ENCODE measurements around the gene TATDN2.
A peak's percentile ranks its signal among the peaks of the same experiment; 100 is the strongest.

TATDN2 gene

DNA sequence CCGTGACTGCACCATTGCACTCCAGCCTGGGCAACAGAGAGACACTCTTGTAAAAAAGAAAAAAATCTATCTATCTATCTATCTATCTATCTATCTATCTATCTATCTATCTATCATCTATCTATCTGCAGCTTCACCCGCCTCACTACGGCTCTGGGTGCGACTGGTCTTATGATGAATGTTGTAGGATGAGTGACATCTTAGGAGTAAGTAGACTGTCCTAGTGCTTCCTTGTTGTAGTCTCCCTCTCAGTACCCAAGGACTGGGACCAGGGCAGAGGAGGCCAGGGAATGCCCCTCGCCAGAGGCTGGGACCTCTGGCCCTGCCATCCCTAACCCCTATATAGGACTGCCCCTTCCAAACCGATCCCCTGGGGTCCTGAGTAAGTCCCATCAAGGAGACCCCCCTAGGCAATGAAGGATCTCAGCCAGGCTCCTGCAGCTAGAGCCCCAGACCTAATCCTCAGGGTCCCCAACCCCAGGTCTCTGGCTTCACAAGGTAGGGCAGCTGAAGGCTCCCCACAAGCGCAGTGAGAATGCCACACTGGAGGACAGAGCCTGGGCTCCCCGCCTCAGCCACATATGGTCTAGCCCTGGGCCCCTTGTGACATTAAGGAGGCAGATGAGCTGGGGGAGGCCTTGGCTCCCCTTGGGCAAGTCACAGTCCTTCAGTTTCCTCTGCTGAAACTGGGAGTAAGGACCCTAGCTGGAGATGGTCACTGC, 73.5 kb downstream of the TATDN2 start:
- CTCF ChIA-PET: interaction anchor here (0.5 to 0.7 kb wide), 2 partner anchors 15 to 407 kb away, joined by 3 read pairs; no protein-coding TSS in a partner anchor
- POLR2A ChIA-PET: interaction anchor here (0.6 to 1.2 kb wide), 3 partner anchors 58 to 174 kb away, joined by 3 to 4 read pairs (median 3); partner anchors contain the start of gene TATDN2
- no peak for DNase-seq (ENCODE audit: extremely low spot score)
- TF ChIP-seq SUZ12 (IDR thresholded peaks at IDR 0.05) (no peak), ZNF384 (IDR thresholded peaks at IDR 0.05) (no peak), FOXK2 (IDR thresholded peaks at IDR 0.05) (no peak), HDGF (IDR thresholded peaks at IDR 0.05; ENCODE audit: borderline replicate concordance) (no peak), FOXA1 (IDR thresholded peaks at IDR 0.05) (no peak), TARDBP (IDR thresholded peaks at IDR 0.05) (no peak), FOXM1 (IDR thresholded peaks at IDR 0.05; ENCODE audit: borderline replicate concordance) (no peak), CTBP1 (IDR thresholded peaks at IDR 0.05; ENCODE audit: borderline replicate concordance) (no peak), ELF4 (IDR thresholded peaks at IDR 0.05) (no peak), NFRKB (IDR thresholded peaks at IDR 0.05) (no peak)

DNA sequence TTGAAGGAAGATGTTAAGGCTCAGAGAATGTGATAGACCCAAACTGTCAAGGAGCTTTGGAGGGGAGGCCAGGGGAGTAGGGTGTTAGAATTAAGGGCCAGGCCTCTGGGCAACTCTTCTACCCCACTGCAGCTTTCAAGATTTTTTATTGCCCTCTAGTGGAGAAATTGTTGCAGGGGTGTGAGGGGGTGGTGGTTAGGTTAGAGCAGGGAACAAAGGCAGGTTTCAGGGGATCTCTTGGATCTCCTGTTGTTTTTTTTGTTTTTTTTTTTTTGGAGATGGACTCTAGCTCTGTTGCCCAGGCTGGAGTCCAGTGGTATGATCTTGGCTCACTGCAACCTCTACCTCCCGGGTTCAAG, 74.1 kb downstream of the TATDN2 start:
- ChIA-PET CTCF (interaction anchor here (0.7 kb wide), 2 partner anchors 299 to 407 kb away, joined by 3 read pairs; no protein-coding TSS in a partner anchor), POLR2A (no interaction called here)
- DNase-seq (ENCODE audit: extremely low spot score): peak; percentile 44
- TF ChIP-seq L3MBTL2 (conservative IDR thresholded peaks at IDR 0.05) (no peak), CTBP1 (IDR thresholded peaks at IDR 0.05; ENCODE audit: borderline replicate concordance) (no peak), HDGF (IDR thresholded peaks at IDR 0.05; ENCODE audit: borderline replicate concordance) (no peak), ARNT (IDR thresholded peaks at IDR 0.05) (no peak), FOXM1 (IDR thresholded peaks at IDR 0.05; ENCODE audit: borderline replicate concordance) (no peak), ZNF384 (IDR thresholded peaks at IDR 0.05) (no peak), SP1 (IDR thresholded peaks at IDR 0.05) (no peak), TARDBP (IDR thresholded peaks at IDR 0.05) (no peak), BHLHE40 (IDR thresholded peaks at IDR 0.05; ENCODE audit: borderline replicate concordance) (no peak), SUZ12 (IDR thresholded peaks at IDR 0.05) (no peak), FOXA1 (IDR thresholded peaks at IDR 0.05) (no peak), ELF4 (IDR thresholded peaks at IDR 0.05) (no peak), LEF1 (IDR thresholded peaks at IDR 0.05; ENCODE audit: borderline replicate concordance) (no peak), NFRKB (IDR thresholded peaks at IDR 0.05) (no peak), FOXK2 (IDR thresholded peaks at IDR 0.05) (no peak)
- TF ChIP-seq, protein P1, sequence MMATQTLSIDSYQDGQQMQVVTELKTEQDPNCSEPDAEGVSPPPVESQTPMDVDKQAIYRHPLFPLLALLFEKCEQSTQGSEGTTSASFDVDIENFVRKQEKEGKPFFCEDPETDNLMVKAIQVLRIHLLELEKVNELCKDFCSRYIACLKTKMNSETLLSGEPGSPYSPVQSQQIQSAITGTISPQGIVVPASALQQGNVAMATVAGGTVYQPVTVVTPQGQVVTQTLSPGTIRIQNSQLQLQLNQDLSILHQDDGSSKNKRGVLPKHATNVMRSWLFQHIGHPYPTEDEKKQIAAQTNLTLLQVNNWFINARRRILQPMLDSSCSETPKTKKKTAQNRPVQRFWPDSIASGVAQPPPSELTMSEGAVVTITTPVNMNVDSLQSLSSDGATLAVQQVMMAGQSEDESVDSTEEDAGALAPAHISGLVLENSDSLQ (IDR thresholded peaks at IDR 0.05): no peak

DNA sequence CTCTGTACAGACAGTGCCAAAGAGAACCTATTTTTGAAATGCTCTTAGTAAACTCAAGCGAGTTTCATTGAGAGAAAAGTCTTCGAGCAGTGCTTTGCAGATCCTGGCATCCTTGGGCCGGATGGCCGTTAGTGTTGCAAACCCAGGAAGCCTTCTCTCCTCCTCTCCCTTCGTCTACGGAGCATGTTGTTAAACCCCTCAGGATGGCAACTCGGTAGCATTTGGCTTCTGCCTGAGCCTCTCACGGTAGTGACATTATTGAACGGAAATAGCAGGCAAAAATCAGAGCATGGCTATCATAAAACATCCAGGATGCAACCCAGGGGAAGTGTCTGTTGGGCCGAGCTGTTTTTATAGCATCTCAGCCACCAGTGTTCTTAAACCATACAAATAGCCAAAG, 79.3 kb downstream of the TATDN2 start:
- no peak for DNase-seq (ENCODE audit: extremely low spot score)
- ChIA-PET POLR2A (no interaction called here), CTCF (no interaction called here)
- TF ChIP-seq, protein P1 (IDR thresholded peaks at IDR 0.05): no peak
- no peak for TF ChIP-seq LEF1 (IDR thresholded peaks at IDR 0.05; ENCODE audit: borderline replicate concordance)
- TF ChIP-seq NFRKB (IDR thresholded peaks at IDR 0.05): no peak
- TF ChIP-seq HDGF (IDR thresholded peaks at IDR 0.05; ENCODE audit: borderline replicate concordance): no peak
- no peak for TF ChIP-seq SP1 (IDR thresholded peaks at IDR 0.05)
- TF ChIP-seq CTBP1 (IDR thresholded peaks at IDR 0.05; ENCODE audit: borderline replicate concordance): no peak
- no peak for TF ChIP-seq TARDBP (IDR thresholded peaks at IDR 0.05)

DNA sequence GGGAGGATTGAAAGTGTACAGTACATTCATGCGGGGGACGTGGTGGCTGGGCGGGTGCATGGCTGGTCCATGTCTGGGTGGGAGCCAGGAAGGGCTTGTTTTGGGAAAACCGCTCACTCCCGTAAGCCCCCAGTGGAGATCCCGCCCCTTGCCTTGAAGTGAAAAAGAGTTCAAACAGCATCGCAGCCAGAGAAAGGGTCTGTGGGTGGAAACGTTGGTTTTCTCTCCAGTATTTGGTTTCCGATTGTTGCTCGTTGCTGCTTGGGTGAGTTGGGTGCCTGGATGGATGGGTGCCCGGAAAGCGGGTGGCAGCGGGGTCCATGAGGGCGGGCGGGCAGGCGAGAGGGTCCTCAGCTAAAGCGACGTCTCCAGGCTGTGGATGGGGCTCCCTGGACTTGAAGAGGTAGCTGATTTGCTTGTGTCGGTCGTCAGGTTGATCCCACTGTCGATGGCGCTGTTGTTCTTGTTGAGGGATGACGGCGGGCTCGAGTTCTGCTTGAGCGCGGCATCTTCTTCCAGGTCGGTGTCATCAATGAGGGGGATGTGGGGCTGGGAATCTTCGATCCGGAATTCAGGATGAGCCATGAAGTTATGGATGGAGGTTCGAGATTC, 80.3 kb downstream of the TATDN2 start:
- ChIA-PET POLR2A (no interaction called here), CTCF (no interaction called here)
- DNase-seq (ENCODE audit: extremely low spot score): no peak
- no peak for TF ChIP-seq L3MBTL2 (conservative IDR thresholded peaks at IDR 0.05)
- no peak for TF ChIP-seq HDGF (IDR thresholded peaks at IDR 0.05; ENCODE audit: borderline replicate concordance)
- no peak for TF ChIP-seq NFRKB (IDR thresholded peaks at IDR 0.05)
- TF ChIP-seq ZNF384 (IDR thresholded peaks at IDR 0.05): no peak
- no peak for TF ChIP-seq ARNT (IDR thresholded peaks at IDR 0.05)
- no peak for TF ChIP-seq ELF4 (IDR thresholded peaks at IDR 0.05)
- no peak for TF ChIP-seq FOXK2 (IDR thresholded peaks at IDR 0.05)
- no peak for TF ChIP-seq SUZ12 (IDR thresholded peaks at IDR 0.05)

DNA sequence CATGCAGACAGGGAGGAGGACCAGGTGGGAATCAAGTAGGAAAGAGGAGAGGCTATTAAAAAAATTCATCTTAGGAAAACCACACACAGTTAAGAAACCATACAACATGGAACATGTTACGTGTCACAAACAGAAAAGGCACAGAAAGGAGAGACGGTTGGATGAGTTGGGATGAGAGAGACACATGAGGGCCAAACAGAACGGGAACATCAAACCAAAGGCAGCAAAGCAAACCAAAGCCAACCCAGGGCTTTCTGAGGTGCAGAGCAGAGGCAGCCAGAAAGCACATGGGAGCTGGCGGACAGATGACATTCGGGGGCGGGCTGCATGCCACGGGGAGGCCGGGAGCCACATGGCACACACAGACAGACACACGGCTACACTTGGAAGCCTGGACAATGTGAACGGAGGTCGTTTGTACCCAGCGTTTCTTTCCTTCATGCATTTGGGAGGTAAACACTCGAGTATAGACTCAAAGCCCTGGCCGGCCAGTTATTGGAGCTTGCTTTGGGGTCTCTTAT, 81.3 kb downstream of the TATDN2 start:
- CTCF ChIA-PET: no interaction called here
- TF ChIP-seq L3MBTL2 (conservative IDR thresholded peaks at IDR 0.05) (no peak), HDGF (IDR thresholded peaks at IDR 0.05; ENCODE audit: borderline replicate concordance) (no peak), ELF4 (IDR thresholded peaks at IDR 0.05) (no peak), SP1 (IDR thresholded peaks at IDR 0.05) (no peak), TARDBP (IDR thresholded peaks at IDR 0.05) (no peak), ZNF384 (IDR thresholded peaks at IDR 0.05) (no peak), CTBP1 (IDR thresholded peaks at IDR 0.05; ENCODE audit: borderline replicate concordance) (no peak), LEF1 (IDR thresholded peaks at IDR 0.05; ENCODE audit: borderline replicate concordance) (no peak), SUZ12 (IDR thresholded peaks at IDR 0.05) (no peak), NFRKB (IDR thresholded peaks at IDR 0.05) (no peak), BHLHE40 (IDR thresholded peaks at IDR 0.05; ENCODE audit: borderline replicate concordance) (no peak), FOXA1 (IDR thresholded peaks at IDR 0.05) (no peak), FOXM1 (IDR thresholded peaks at IDR 0.05; ENCODE audit: borderline replicate concordance) (no peak), FOXK2 (IDR thresholded peaks at IDR 0.05) (no peak), ARNT (IDR thresholded peaks at IDR 0.05) (no peak)
- TF ChIP-seq, protein P1 (IDR thresholded peaks at IDR 0.05): no peak
- POLR2A ChIA-PET: no interaction called here

More for the DNA sequence above, 81.3 kb downstream of the TATDN2 start:
- DNase-seq (ENCODE audit: extremely low spot score): no peak

All from HEK293T (cell line).